ENCODE measurements around the gene GPN2.
"Not testable (repeated sequence)": the region's sequence is repeated elsewhere in the genome, so short reads cannot be mapped to it uniquely, and the experiment has no call there.

The GPN2 gene

GRCh38 chr1:26900815-26901511 lies 10.9 kb upstream of the GPN2 start:
- DNase-seq (ENCODE audit: low read depth, low spot score), result no peak

GRCh38 chr1:26900001-26900814 lies 10.1 kb upstream of the GPN2 start, which contains the start of gene GPATCH3:
Gene GPATCH3, minus strand, starts transcription at chr1:26900467. Its CDS starts 25 bp downstream, at chr1:26900442.
- peak; percentile 85 for DNase-seq (ENCODE audit: low read depth, low spot score)

- DNase-seq (ENCODE audit: low read depth, low spot score), result no peak
Measured at GRCh38 chr1:26897351-26897750, 7.3 kb upstream of the GPN2 start.

DNA sequence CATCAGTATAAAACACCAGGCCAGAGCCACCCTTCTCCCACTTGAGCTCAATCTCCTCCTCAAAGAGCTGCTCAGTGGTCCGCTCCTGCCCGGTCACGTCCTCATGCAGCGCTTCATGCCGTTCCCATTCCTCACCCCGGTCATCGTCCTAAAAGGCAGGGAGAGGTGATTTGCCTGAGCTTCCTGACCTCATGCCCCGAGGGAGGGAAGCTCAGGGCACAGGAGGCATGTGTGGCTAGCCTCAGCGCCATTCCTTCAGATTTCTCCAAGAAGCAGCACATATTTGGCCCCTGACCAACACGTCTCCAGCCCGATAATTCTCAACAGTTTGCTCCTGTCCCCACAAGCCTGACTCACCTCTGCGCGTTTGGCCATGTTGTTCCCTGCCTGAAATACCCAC lies 4.2 kb upstream of the GPN2 start:
- no peak for DNase-seq (ENCODE audit: low read depth, low spot score)

DNA sequence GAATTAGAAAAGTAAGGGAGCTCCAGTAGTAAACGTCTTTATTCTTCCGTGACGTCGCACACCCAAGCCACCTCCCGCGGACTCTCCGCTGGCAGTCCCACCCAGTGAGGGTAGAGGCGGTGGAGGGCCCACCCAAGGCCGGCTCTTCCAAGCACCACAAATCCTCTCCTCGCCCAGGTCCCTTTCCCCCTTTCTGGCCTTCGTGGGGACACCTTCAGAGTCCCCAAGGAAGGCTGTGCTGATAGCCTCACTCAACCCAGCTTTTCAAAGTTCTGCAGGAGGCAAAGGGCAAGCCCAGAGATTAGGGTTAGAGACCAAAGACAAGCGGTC lies 349 bp upstream of the GPN2 start:
- no peak for DNase-seq (ENCODE audit: low read depth, low spot score)

DNA sequence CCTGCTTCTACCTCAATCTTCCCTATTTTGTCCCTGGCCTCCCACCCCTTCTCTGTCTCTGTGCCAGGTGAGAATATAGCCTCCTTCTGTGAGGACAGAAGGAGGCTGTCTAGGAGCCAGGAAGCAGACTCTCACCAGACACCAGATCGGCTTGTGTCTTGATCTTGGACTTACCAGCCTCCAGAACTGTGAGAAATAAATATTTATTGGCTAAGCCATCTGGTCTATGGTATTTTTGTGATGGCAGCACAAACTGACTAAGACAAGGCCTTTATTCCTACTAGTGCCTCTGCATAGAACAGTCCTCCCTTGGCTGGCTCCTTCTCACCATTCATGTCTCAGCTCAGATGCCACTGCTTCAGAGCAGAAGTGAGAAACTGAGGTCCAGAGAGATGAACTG lies 1.9 kb downstream of the GPN2 start:
- DNase-seq (ENCODE audit: low read depth, low spot score), result no peak

- DNase-seq (ENCODE audit: low read depth, low spot score), result no peak
Measured at GRCh38 chr1:26887125-26887524, 3.0 kb downstream of the GPN2 start.

DNA sequence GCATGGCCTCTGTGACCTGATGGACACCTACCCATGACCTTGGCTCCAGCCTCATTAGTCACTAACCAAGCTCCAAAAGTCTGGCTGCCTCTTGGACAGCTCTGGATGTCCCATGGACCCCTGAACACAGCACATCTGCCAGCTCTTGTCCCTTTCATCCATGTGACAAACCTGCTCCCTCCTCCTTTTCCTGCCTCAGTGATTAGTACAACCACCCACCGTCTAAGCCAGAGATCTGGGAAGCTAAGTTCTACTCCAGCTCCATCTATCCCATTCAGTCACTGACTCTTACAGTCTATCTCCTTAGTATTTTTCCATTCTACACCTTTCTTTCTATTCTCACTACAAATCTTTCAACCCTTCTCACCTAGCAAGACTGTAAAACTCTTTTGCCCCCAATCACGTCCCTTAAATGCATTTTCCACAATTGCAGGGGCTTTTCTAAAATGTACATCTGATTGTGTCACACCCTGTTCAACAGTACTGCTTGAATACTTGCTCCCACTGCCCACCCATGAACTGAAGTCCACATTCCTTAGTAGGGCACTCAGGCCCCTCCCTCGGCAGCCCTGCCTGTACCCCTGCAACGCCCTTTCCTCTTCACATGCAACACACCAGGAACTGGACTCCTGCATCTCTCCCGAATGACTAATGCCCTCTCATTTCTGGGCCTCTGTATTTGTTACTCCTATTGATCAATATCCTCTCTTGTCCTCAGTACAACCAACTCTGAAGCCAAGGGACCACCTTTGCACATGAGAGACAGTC lies 7.2 kb downstream of the GPN2 start:
- DNase-seq (ENCODE audit: low read depth, low spot score), result no peak

GRCh38 chr1:26881611-26882010 lies 8.5 kb downstream of the GPN2 start:
- not testable (repeated sequence) for DNase-seq (ENCODE audit: low read depth, low spot score)

GRCh38 chr1:26879793-26880192 lies 10.3 kb downstream of the GPN2 start:
- no peak for DNase-seq (ENCODE audit: low read depth, low spot score)

- no peak for DNase-seq (ENCODE audit: low read depth, low spot score)
Measured at GRCh38 chr1:26877326-26877725, 12.8 kb downstream of the GPN2 start.

GRCh38 chr1:26874896-26875295 lies 15.2 kb downstream of the GPN2 start:
- no peak for DNase-seq (ENCODE audit: low read depth, low spot score)

- DNase-seq (ENCODE audit: low read depth, low spot score), result not testable (repeated sequence)
Measured at GRCh38 chr1:26873097-26873496, 17.0 kb downstream of the GPN2 start.

DNA sequence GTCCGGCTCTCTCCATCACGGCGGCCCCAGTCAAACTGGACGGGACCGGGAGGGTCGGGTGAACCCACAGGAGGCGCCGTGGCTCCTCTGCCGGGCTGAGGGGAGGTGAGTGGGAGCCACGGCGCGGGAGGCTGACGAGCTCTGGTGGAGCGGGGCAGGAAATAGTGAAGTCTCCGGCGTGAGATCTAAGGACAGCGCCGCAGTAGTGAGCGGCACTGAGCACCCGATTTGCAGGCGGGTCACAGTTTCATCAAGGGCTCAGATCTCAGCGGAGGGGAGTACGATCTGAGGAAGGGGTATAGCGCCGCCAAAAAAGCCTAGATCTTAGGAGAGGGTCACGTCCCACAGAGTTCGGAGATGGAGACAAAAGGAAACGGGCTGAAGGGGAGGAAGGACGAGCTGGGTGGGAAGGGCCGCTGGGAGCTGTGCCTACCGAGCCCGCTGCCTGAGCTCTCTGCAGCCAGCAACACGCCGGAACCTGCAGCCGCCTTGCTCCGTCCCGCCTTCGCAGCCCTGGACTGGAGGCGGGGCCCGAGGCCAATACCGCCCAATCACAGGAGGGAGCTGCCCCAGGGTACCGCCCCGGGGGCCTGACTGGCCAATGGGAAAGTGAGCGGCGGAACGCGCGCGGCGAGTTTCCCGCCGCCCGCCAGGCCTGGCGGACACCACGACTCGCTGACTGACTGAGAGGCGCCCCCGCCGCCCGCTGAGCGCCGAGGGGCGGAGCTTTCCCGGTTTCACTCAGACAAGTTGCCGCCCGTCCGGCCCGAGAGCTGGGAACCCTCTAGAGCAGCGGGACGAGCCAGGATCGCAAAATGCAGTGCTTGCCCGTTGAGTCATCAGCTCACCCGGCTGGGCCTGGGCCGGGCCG lies 25.2 kb downstream of the GPN2 start:
- peak; percentile 97 for DNase-seq (ENCODE audit: low read depth, low spot score)

- no peak for DNase-seq (ENCODE audit: low read depth, low spot score)
Measured at GRCh38 chr1:26863685-26864077, 26.4 kb downstream of the GPN2 start.

DNA sequence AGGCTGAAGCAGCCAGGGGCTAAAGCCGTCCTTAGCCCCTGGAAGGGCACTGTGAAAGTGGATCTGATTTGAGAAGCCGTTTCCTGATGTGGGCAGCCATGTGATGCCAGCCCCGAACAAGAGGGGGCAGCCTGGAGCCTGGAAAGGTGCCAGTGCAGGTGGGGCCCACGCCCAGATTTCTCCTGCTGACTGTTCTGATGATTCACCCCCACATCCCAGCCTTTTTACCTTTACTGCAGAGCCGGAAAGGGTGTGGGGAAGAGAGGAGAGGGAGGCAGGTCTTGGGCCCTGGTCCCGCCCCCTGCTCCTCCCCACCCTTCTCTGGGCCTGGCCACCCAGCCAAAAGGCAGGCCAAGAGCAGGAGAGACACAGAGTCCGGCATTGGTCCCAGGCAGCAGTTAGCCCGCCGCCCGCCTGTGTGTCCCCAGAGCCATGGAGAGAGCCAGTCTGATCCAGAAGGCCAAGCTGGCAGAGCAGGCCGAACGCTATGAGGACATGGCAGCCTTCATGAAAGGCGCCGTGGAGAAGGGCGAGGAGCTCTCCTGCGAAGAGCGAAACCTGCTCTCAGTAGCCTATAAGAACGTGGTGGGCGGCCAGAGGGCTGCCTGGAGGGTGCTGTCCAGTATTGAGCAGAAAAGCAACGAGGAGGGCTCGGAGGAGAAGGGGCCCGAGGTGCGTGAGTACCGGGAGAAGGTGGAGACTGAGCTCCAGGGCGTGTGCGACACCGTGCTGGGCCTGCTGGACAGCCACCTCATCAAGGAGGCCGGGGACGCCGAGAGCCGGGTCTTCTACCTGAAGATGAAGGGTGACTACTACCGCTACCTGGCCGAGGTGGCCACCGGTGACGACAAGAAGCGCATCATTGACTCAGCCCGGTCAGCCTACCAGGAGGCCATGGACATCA lies 27.1 kb downstream of the GPN2 start, which contains the start of gene SFN:
Gene SFN, plus strand, starts transcription at position 369 of the 904 bp plus-strand sequence. Its CDS starts 64 bp downstream, at position 433.
- DNase-seq (ENCODE audit: low read depth, low spot score), result no peak

- no peak for DNase-seq (ENCODE audit: low read depth, low spot score)
Measured at GRCh38 chr1:26861889-26862378, 28.1 kb downstream of the GPN2 start.

GRCh38 chr1:26861286-26861701 lies 28.8 kb downstream of the GPN2 start:
- DNase-seq (ENCODE audit: low read depth, low spot score), result no peak

- DNase-seq (ENCODE audit: low read depth, low spot score), result no peak
Measured at GRCh38 chr1:26858891-26859640, 31.0 kb downstream of the GPN2 start.

Data from smooth muscle cell of the brain vasculature (primary cell).